T-helper 1 cell (primary cell): Measurements from ENCODE around the gene EIF1AX.
"Not testable (repeated sequence)": the region's sequence is repeated elsewhere in the genome, so short reads cannot be mapped to it uniquely, and the experiment has no call there.

Experiments used
- DNase-seq, 5 donors: peaks; one replicate each; pipeline ENCODE4 v3.0.0-alpha.2; 2012 to 2020

The EIF1AX gene

DNA sequence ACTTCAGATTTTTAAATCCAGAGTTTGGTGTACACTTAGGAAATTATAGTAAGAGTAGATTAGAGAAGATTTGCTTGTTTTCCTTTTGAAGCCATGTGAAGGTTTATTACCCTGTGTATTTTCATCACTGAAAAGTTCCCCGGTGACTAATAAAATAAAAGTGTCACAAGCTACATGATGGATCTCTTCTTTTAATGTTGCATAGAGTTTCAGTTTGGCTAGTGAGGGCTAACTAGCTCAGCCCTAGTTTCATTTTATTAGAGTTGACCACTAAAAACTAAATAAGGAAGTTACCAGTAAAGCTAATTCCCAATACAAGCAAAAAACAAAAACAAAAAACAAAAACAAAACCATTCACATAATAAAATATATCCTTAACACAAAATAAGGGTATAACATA, 14.8 kb downstream of the EIF1AX start:
- DNase-seq = not testable (repeated sequence)

DNA sequence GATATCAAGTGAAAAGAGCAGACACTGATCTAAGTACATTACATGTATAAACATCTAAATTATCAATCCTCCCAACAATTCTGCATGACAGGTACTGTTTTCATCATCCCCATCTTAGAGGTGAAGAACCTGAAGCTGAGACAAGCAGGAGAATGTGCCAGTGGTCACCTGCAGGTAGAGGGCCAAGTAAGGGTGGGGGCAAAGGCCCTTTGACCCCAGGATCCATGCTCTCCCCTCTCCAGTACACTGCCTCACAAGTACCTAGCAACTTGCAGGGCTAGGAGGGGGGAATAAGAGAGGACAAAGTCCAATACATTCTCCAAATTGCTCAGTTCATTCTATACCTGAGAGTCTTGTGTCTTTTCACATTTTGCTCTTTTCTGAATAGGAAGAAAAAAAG, 16.7 kb downstream of the EIF1AX start:
- no peak for DNase-seq

DNA sequence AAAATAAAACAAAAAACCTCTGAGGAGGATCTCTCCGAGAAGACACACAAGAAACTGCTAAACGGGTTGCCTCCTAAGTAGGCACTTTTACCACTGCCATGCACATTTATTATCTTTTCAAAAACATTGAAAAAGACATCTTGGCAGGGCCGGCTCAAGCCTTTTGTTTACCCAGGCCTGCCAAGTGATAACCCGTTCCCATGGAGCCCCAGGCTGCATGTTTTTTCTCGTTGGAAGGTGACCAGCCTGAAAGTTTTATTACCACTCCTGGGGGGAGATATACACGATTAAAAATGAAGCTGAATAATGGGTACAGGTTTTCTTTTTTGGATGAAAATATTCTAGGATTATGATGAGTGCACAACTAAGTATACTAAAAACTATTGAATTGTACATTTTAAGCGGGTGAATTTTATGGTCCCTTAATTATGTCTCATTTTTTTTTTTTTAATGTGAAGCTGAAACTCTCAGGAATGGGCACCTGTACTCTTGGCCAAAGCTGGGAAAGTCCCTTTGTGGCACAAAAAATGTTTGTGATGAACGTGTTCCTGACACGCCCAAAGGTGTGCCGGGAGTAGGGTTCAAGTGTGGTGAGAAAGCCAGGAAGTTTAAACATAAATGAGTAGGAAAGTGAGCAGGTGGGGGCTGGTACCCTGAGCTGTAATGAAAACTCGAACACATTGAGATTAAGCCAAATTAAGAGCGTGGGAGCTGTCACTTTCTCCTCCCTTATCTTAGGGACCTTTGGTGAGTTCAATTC, 23.4 kb downstream of the EIF1AX start:
- DNase-seq = no peak

- no peak for DNase-seq
These were observed 24.9 kb downstream of the EIF1AX start, which contains the start of gene MAP7D2 for GRCh38 chrX:20116577-20117240. MAP7D2 (minus strand) TSS chrX:20116907; CDS start chrX:20116879, 28 bp downstream.

DNA sequence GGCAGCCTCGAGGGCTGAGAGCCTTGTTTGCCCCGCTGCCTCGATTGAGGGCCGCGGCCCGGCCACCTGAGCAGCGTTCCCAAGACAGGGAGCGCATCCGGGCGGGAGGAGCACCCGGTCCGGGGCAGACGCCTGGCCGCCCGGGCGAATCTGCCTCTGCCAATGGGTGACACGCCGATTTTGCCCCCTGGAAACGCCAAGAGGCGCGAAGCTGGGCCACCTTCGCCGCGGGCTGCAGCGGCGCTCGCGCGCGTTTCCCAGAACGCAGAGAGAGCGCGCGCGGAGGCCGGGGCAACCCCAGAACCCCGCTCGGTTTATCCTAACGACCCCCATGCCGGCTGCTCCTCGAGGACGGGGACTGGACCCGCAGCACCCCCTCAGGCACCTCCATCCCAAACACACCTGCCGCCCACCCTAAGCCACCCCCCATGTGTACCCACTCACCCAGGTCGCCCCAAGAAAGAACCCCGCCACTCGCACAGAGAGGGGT, 25.5 kb downstream of the EIF1AX start:
- DNase-seq = no peak

GRCh38 chrX:20112022-20112774, 29.4 kb downstream of the EIF1AX start:
- DNase-seq = no peak

GRCh38 chrX:20111271-20111670, 30.4 kb downstream of the EIF1AX start:
- DNase-seq = no peak

GRCh38 chrX:20101934-20102581, 39.6 kb downstream of the EIF1AX start:
- DNase-seq = no peak

DNA sequence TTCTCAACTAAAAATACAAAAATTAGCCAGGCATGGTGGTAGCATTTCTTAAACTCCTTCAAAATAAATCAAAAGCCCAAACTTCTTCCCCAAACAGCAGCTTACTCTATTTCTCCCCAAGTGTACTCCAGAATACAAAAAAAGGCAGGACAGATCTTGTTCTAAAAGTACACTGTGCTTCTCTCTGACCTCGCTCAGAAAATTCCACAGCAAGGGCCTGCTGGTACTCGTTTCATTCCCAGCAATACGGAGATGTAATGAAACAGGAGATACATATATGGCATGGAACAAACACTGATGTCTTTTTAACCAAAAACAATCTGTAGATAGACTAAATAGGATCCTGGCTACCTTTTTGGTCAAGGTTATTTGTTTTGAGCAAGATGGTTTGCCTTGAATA, 50.1 kb downstream of the EIF1AX start:
- no peak for DNase-seq

- DNase-seq = no peak
These were observed 51.8 kb downstream of the EIF1AX start for GRCh38 chrX:20089845-20090244.

GRCh38 chrX:20080277-20080676, 61.4 kb downstream of the EIF1AX start:
- no peak for DNase-seq
